Loucy (cell line): Measurements from ENCODE around the gene OGDHL.

Experiments
- EZH2phosphoT487 ChIP-seq: fragments of 200-600 bp; IDR thresholded peaks from 2 replicates; pipeline ENCODE4 v1.6.1; 2018; ENCODE audit warnings: antibody characterized with exemption, mild to moderate bottlenecking, moderate library complexity, borderline replicate concordance
- TF ChIP-seq, protein P1 (sequence below): fragments of 200-600 bp; sonication (generic); conservative IDR thresholded peaks from 2 replicates; pipeline ENCODE4 v1.5.1; 2014; ENCODE audit warnings: mild to moderate bottlenecking, antibody characterized with exemption, low read length

DNA sequence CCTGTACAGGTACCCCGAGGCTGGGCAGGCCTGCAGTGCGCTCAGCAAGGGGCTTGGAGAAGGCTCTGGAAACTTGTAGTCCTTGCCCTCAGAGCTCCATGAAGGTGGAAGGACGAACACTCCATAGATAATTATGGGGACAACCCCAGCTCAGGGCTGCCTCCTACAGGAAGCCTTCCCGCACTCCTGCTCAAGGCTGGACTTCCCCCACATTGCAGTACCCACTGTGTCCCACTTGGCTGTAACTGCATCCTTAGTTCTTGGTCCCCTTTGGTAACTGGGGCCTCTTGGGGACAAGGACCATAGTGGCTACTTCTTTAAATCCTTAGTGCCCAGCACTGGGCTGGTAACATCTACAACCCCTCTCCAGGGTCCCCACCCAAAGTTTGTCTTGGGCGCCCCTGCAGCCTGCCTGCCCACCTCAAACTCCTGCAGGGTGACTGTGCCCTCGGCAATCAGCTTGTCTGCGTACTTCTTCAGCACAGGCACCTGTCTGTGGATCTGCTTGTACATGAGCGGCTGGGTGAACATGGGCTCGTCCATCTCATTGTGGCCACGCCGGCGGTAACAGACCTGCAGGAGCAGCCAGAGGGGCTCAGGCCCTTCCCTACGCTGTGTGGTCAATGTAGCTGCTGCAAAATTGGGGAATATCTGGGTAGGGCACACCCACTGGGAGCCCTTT is 17.1 kb downstream of the OGDHL start:
- TF ChIP-seq, protein P1, sequence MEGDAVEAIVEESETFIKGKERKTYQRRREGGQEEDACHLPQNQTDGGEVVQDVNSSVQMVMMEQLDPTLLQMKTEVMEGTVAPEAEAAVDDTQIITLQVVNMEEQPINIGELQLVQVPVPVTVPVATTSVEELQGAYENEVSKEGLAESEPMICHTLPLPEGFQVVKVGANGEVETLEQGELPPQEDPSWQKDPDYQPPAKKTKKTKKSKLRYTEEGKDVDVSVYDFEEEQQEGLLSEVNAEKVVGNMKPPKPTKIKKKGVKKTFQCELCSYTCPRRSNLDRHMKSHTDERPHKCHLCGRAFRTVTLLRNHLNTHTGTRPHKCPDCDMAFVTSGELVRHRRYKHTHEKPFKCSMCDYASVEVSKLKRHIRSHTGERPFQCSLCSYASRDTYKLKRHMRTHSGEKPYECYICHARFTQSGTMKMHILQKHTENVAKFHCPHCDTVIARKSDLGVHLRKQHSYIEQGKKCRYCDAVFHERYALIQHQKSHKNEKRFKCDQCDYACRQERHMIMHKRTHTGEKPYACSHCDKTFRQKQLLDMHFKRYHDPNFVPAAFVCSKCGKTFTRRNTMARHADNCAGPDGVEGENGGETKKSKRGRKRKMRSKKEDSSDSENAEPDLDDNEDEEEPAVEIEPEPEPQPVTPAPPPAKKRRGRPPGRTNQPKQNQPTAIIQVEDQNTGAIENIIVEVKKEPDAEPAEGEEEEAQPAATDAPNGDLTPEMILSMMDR, result no peak
- TF ChIP-seq EZH2phosphoT487, result no peak
